Measurements from ENCODE around the gene TMEM39B.
A peak's percentile ranks its signal among the peaks of the same experiment; 100 is the strongest.
"Not testable (repeated sequence)": the region's sequence is repeated elsewhere in the genome, so short reads cannot be mapped to it uniquely, and the experiment has no call there.

TMEM39B gene

GRCh38 chr1:32113436-32113835 is 40.7 kb downstream of the TMEM39B start:
- DNase-seq, result not testable (repeated sequence)

GRCh38 chr1:32114420-32114819 is 41.7 kb downstream of the TMEM39B start:
- no peak for DNase-seq

- no peak for DNase-seq
These were observed 42.8 kb downstream of the TMEM39B start for GRCh38 chr1:32115496-32115895.

- no peak for DNase-seq
These were observed 43.8 kb downstream of the TMEM39B start for GRCh38 chr1:32116531-32116930.

- DNase-seq, result no peak
These were observed 49.4 kb downstream of the TMEM39B start for GRCh38 chr1:32122151-32122550.

GRCh38 chr1:32123361-32123760 is 50.6 kb downstream of the TMEM39B start:
- not testable (repeated sequence) for DNase-seq

- DNase-seq, result no peak
These were observed 52.6 kb downstream of the TMEM39B start for GRCh38 chr1:32125313-32125712.

GRCh38 chr1:32126770-32127169 is 54.0 kb downstream of the TMEM39B start:
- DNase-seq, result no peak

- DNase-seq, result no peak
These were observed 54.9 kb downstream of the TMEM39B start for GRCh38 chr1:32127409-32128198.

- no peak for DNase-seq
These were observed 55.7 kb downstream of the TMEM39B start for GRCh38 chr1:32128479-32128878.

- no peak for DNase-seq
These were observed 56.2 kb downstream of the TMEM39B start for GRCh38 chr1:32128964-32129363.

GRCh38 chr1:32133950-32134280 is 61.2 kb downstream of the TMEM39B start:
- not testable (repeated sequence) for DNase-seq

GRCh38 chr1:32137111-32137510 is 64.4 kb downstream of the TMEM39B start:
- DNase-seq, result no peak

- DNase-seq, result no peak
These were observed 66.2 kb downstream of the TMEM39B start for GRCh38 chr1:32138965-32139364.

GRCh38 chr1:32142446-32143301 is 69.9 kb downstream of the TMEM39B start:
- DNase-seq, result no peak

- DNase-seq, result not testable (repeated sequence)
These were observed 70.6 kb downstream of the TMEM39B start for GRCh38 chr1:32143302-32143695.

- DNase-seq, result no peak
These were observed 71.3 kb downstream of the TMEM39B start for GRCh38 chr1:32144033-32144432.

GRCh38 chr1:32147799-32148198 is 75.1 kb downstream of the TMEM39B start:
- not testable (repeated sequence) for DNase-seq

- no peak for DNase-seq
These were observed 78.1 kb downstream of the TMEM39B start for GRCh38 chr1:32150847-32151246.

GRCh38 chr1:32151319-32151787 is 78.6 kb downstream of the TMEM39B start:
- DNase-seq, result peak; percentile 16
